NCI-H69 (cell line): ENCODE measurements around the gene RNF41.
A peak's percentile ranks its signal among the peaks of the same experiment; 100 is the strongest.

ENCODE experiments used
- DNase-seq: peaks from one replicate; lab custom pipeline; 2025; lab: John Stamatoyannopoulos, UW

The RNF41 gene

DNA sequence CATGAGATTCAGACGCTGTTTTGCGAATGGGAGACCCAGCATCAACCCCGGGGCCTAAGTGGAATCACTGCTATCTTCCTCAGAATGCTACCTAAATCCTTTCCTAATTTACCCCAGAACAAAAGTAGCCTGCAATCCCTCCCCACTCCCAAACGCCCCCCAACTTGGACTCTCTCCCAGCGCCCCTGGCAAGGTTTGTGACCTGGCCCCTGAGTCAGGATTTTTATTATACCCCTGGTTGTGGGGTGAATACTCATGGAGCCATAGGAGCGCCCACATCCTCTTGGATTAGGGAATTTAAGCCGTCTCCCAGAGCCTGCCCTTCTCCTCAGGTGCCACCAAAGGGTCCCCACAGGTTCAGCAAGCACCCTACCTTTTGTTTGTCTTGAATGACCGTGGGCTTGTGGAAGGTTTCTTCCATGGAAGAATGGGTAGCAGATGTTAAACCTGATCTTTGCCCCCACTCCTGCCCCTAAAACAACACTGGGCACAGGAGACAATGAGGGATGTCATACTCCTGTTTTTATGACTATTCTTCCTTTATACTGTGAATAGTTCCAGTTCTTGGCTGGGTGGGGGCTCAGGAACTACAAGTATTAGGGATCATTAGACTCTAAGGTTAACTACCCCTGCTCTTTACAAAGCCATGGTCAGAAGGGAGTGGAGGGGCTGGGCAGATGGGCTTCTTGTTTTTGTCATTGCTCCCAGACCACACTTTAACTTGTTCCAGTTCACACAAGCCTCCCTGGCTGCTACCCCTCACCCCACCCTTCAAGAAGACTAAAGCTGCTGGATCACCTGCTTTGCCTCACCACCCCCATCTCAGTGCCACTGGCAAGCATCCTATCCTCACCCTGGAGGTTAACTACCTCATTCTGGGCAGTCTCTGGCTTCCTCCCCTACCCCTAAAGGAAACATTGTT is 68.7 kb downstream of the RNF41 start:
- DNase-seq, result peak; percentile 70
